HepG2 (cell line): ENCODE results near the gene PLCB4. TPM values are rescaled to one million over a fixed set of nuclear protein-coding genes. Genes with fewer than 3 reads are reported as not detected.
A peak's percentile ranks its signal among the peaks of the same experiment; 100 is the strongest.

ENCODE experiments used
- ATF2 ChIP-seq: sonication (generic); formaldehyde crosslinking; IDR thresholded peaks from 2 replicates; pipeline ENCODE4 v1.4.0; 2020; ENCODE audit warnings: missing genetic modification reagents
- CENPT ChIP-seq: sonication (generic); formaldehyde crosslinking; IDR thresholded peaks from 2 replicates; pipeline ENCODE4 v1.8.0; 2022; ENCODE audit warnings: low read depth, mild to moderate bottlenecking, moderate library complexity, missing genetic modification reagents
- FOXP1 ChIP-seq, 2 experiments: fragments of 450-650 bp in 1 of 2; IDR thresholded peaks; 2 replicates each; pipeline ENCODE4 v1.6.1; 2017 to 2018; ENCODE audit warnings: antibody characterized with exemption in 1 of 2
- IKZF4 ChIP-seq: sonication (generic); formaldehyde crosslinking; IDR thresholded peaks from 2 replicates; pipeline ENCODE4 v1.5.1; 2020; ENCODE audit warnings: borderline replicate concordance, mild to moderate bottlenecking, low read depth, missing genetic modification reagents; ENCODE audit errors: not compliant biosample characterization
- JARID2 ChIP-seq: sonication (generic); formaldehyde crosslinking; IDR thresholded peaks from 2 replicates; pipeline ENCODE4 v1.8.1; 2023; ENCODE audit warnings: missing genetic modification reagents, inconsistent platforms; ENCODE audit not compliant: insufficient replicate concordance
- KLF9 ChIP-seq: IDR thresholded peaks from 2 replicates; pipeline ENCODE4 v1.6.1; 2016; ENCODE audit warnings: low read depth
- MEIS1 ChIP-seq: sonication (generic); formaldehyde crosslinking; IDR thresholded peaks from 2 replicates; pipeline ENCODE4 v1.9.0; 2021; ENCODE audit warnings: mild to moderate bottlenecking, missing genetic modification reagents, moderate library complexity, borderline replicate concordance
- NCOR1 ChIP-seq: fragments of 200-600 bp; sonication (generic); IDR thresholded peaks from 2 replicates; pipeline ENCODE4 v1.7.0; 2017; ENCODE audit warnings: antibody characterized with exemption, low read length, borderline replicate concordance
- RFXANK ChIP-seq: IDR thresholded peaks from 2 replicates; pipeline ENCODE4 v1.6.1; 2016
- TFE3 ChIP-seq: IDR thresholded peaks from 2 replicates; pipeline ENCODE4 v1.6.1; 2016
- THAP7 ChIP-seq: sonication (generic); formaldehyde crosslinking; IDR thresholded peaks from 2 replicates; pipeline ENCODE4 v1.8.1; 2023; ENCODE audit warnings: mild to moderate bottlenecking, missing genetic modification reagents
- ZBTB21 ChIP-seq: sonication (generic); formaldehyde crosslinking; IDR thresholded peaks from 2 replicates; pipeline ENCODE4 v1.4.0; 2020; ENCODE audit warnings: missing genetic modification reagents
- ZFP41 ChIP-seq: sonication (generic); formaldehyde crosslinking; IDR thresholded peaks from 2 replicates; pipeline ENCODE4 v1.4.0; 2020; ENCODE audit warnings: mild to moderate bottlenecking, missing genetic modification reagents, borderline replicate concordance
- ZNF205 ChIP-seq: IDR thresholded peaks from 2 replicates; pipeline ENCODE4 v1.6.1; 2018; ENCODE audit warnings: missing biosample characterization, missing genetic modification reagents
- ZNF260 ChIP-seq: sonication (generic); formaldehyde crosslinking; IDR thresholded peaks from 2 replicates; pipeline ENCODE4 v1.4.0; 2020; ENCODE audit warnings: missing genetic modification reagents, low read depth, mild to moderate bottlenecking, borderline replicate concordance
- ZNF350 ChIP-seq: sonication (generic); formaldehyde crosslinking; IDR thresholded peaks from 2 replicates; pipeline ENCODE4 v1.4.0; 2020; ENCODE audit warnings: mild to moderate bottlenecking, low read depth, missing genetic modification reagents, borderline replicate concordance
- ZNF512B ChIP-seq: sonication (generic); formaldehyde crosslinking; IDR thresholded peaks from 2 replicates; pipeline ENCODE4 v1.5.1; 2020; ENCODE audit warnings: missing genetic modification reagents, mild to moderate bottlenecking, borderline replicate concordance
- polyA plus RNA-seq, 8 experiments: library from polyadenylated mRNA; depleted of rRNA in 3 of 8; stranded (reverse) in 7 of 8; unstranded in 1 of 8; fragments of >200 nt; fragmentation: Illumina TruSeq in 4 of 8; extraction: Trizol in 4 of 8; gene quantifications; 2 replicates each; pipeline versions ENCODE4 v1.2.1 to v1.2.3, GENCODE V29; 2011 to 2016; ENCODE audit warnings: low read depth in 4 of 8, missing spikeins in 1 of 8, mixed read lengths in 1 of 8; ENCODE audit not compliant: insufficient read depth in 1 of 8
- total RNA-seq, 5 experiments: library from RNA; depleted of rRNA; stranded (reverse); fragments of >200 nt; fragmentation: Illumina TruSeq; extraction: Trizol; gene quantifications; 2 replicates each; pipeline ENCODE4 v1.2.3, GENCODE V29; 2016; ENCODE audit warnings: low read depth in 1 of 5

PLCB4 gene
- total and polyA plus RNA-seq, 2 of the 13 experiments (the other 11 are each of a cell fraction or from before 2014, with no cell fraction given), result 0.01 TPM; not detected in 1

- peak; percentile 88; the same call in 1 of the 2 replicates for TF ChIP-seq ZNF512B (CRISPR knock-in tag)
- TF ChIP-seq RFXANK (CRISPR knock-in tag), result no peak
- 0 out of 2 replicates have a peak, but pooled peaks have one; percentile 1 for TF ChIP-seq MEIS1
- TF ChIP-seq ZNF205 (CRISPR knock-in tag), result peak; percentile 76; the same call in 1 of the 2 replicates
- TF ChIP-seq NCOR1, result peak; percentile 79; the same call in 1 of the 2 replicates
- TF ChIP-seq ZFP41 (CRISPR knock-in tag), result no peak
- no peak for TF ChIP-seq KLF9
- no peak for TF ChIP-seq ZNF350 (CRISPR knock-in tag)
- TF ChIP-seq THAP7, result no peak
- TF ChIP-seq ZBTB21 (CRISPR knock-in tag), result no peak
- peak; percentile 65 for TF ChIP-seq TFE3 (CRISPR knock-in tag)
- no peak for TF ChIP-seq CENPT (CRISPR knock-in tag)
- TF ChIP-seq ATF2, result peak; percentile 53; the same call in 1 of the 2 replicates
- no peak for TF ChIP-seq JARID2 (CRISPR knock-in tag)
- TF ChIP-seq IKZF4 (CRISPR knock-in tag), result no peak
- TF ChIP-seq FOXP1 (IDR thresholded peaks at IDR 0.05), result 0 out of 2 replicates have a peak, but pooled peaks have one; percentile 29
- peak; percentile 90 for TF ChIP-seq FOXP1 (CRISPR knock-in tag; IDR thresholded peaks at IDR 0.05)
- TF ChIP-seq ZNF260 (CRISPR knock-in tag), result no peak
These were observed 232.5 kb downstream of the PLCB4 start (continued) for GRCh38 chr20:9301129-9302090.
